Measurements from ENCODE around the gene RAP1GAP.

- TF ChIP-seq CTCF (IDR thresholded peaks at IDR 0.05; ENCODE audit: poor library complexity, severe bottlenecking): no peak
- TF ChIP-seq EZH2 (IDR thresholded peaks at IDR 0.05; ENCODE audit: borderline replicate concordance, insufficient read depth, low read length, poor library complexity, severe bottlenecking): no peak
- no peak for TF ChIP-seq TAF1 (IDR thresholded peaks at IDR 0.05; ENCODE audit: low read depth)
- no peak for TF ChIP-seq EP300 (conservative IDR thresholded peaks at IDR 0.05; ENCODE audit: poor library complexity, severe bottlenecking)
- no peak for TF ChIP-seq POLR2AphosphoS5 (IDR thresholded peaks at IDR 0.05)
- TF ChIP-seq REST (IDR thresholded peaks at IDR 0.05; ENCODE audit: borderline replicate concordance): no peak
- TF ChIP-seq MXI1 (conservative IDR thresholded peaks at IDR 0.05; ENCODE audit: poor library complexity, severe bottlenecking): no peak
- no peak for TF ChIP-seq RAD21 (conservative IDR thresholded peaks at IDR 0.05)
- no peak for TF ChIP-seq SMC3 (conservative IDR thresholded peaks at IDR 0.05; ENCODE audit: poor library complexity)
These were observed 109.2 kb downstream of the RAP1GAP start for GRCh38 chr1:21559788-21560567.

All from neural cell (in vitro differentiated cells).